GM20431 (cell line): Measurements from ENCODE around the gene ALKBH8.
"Not testable (repeated sequence)": the region's sequence is repeated elsewhere in the genome, so short reads cannot be mapped to it uniquely, and the experiment has no call there.

Source experiments
- in situ Hi-C: fragments of 300-500 bp; cut with MseI, MboI; formaldehyde crosslinking; loops from one replicate; pipeline ENCODE4 v1.15.0; 2020; ENCODE audit warnings: low sequenced_read_pairs; ENCODE audit not compliant: unreplicated experiment

Gene ALKBH8

DNA sequence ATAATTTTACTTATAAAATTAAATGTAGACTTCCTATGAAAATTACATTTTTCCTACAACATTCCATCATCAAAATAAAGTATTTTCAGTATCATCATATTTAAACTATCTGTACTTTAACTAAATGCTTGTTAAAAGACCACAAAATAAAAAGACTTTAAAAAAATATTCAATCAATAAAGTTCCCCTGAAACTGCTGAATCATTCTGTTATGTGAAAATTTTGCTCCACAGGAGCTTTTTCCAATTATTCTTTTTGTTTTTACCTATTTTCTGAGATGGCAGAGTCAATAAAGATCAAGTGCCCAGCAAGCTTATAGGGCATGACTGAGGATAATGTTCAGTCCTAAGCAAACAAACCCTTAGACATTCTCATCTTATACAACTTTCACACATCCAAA lies 27.3 kb downstream of the ALKBH8 start:
- in situ Hi-C loops, result no loop called here

DNA sequence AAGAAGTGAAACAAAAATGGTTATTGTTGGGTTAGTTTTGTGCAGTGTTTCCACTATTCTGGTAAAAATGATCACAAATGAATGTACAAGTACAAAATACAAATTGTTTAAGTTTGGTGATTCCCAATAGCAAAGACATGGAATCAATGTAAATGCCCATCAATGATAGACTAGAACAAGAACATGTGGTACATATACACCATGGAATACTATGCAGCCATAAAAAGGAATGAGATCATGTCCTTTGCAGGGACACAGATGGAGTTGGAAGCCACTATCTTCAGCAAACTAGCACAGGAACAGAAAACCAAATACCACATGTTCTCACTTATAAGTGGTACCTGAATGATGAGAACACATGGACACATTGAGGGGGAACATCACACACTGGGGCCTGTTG lies 28.4 kb downstream of the ALKBH8 start:
- in situ Hi-C loops, result not testable (repeated sequence)

DNA sequence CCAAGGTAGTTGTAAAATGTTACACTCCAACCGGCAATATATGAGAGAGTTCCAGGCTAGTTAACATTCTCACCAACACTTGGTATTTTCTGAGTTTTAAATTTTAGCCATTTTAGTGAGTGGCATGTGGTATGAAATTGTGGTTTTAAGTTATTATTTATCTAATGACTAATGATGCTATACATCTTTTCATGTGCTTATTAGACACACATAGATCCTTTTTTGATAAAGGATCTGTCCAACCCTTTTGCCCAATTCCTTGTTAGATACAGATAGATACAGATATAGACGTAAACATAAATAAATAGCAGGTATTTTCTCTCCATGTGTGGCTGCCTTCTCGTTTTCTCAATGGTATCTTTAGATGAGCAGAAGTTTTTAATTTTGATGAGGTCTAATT lies 39.3 kb downstream of the ALKBH8 start:
- in situ Hi-C loops, result no loop called here

DNA sequence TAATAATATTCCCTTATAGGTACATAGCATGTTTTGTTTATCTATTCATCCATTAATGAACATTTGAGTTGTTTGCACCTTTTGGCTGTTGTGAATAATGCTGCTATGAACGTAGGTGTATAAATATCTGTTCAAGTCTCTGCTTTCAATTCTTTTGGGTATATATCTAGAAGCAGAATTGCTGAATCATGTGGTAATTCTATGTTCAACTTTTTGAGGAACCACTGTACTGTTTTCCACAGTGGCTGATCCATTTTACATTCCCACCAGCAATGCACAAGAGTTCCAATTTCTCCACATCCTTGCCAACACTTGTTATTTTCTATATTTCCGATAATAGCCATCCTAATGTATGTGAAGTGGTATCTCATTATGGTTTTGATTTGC lies 56.7 kb downstream of the ALKBH8 start:
- in situ Hi-C loops, result no loop called here

DNA sequence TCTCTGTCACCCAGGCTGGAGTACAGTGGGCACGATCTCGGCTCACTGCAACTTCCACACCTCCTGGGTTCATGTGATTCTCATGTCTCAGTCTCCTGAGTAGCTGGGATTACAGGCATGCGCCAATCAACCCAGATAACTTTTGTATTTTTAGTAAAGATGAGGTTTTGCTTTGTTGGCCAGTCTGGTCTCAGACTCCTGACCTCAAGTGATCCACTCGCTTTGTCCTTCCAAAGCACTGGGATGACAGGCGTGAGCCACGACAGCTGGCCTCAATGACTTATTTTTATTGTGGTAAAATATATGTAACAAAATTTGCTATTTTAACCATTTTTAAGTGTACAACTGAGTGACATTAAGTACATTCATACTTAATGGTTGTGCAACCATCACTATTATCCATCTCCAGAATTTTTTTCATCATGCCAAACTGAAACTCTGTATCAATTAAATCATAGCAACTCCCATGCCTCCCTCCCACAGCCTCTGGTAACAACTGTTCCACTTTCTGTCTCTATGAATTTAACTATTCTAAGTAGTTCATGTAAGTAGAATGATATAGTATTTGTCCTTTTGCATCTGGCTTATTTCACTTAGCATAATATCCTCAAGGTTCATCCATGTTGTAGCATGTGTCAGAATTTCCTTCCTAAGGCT lies 57.2 kb downstream of the ALKBH8 start:
- in situ Hi-C loops, result no loop called here

DNA sequence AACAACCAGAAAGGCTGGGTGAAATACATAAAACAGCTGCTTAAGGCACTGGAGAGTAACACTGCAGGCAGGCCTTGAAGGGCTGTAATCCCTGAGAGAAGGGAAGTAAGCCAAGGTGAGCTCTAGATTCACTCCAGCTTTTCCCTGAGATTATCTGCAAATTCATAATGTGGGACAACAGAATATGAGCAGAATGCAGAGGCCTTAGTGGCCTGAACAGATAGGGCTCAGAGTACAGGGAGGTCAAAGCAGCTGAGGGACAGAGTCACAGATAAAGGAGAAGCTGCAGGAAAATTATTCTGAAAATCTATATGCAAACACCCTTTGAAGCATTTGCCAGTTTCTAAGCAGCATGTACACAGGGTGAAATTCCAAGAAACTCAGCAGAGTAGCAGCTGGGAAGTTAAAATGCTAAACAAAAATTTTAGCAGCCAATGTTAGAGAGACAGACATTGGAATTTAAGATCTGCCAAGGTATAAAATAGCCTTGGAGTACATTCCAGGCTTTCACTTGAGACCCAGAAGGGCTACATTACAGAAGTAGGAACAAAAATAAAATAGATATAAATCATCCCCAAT lies 59.8 kb downstream of the ALKBH8 start:
- in situ Hi-C loops, result no loop called here

DNA sequence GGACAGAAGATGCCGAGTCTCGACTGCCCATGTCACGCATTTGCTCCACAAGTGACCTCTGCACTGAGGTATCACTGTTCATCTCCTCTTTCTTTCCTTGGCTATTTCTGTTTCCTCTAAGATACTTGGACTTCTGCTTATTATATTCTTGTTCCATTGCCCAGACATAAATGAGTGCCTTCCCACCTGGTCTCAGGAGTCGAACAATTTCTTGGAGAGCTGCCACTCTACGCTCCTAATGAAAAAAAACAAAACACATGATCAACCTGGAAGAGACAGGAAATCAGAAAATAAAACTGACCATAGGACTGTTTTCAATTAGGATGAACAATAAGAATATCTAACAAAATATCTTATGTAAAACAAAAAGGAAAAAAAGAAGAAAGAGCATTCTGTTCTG lies 60.6 kb downstream of the ALKBH8 start:
- in situ Hi-C loops, result no loop called here

DNA sequence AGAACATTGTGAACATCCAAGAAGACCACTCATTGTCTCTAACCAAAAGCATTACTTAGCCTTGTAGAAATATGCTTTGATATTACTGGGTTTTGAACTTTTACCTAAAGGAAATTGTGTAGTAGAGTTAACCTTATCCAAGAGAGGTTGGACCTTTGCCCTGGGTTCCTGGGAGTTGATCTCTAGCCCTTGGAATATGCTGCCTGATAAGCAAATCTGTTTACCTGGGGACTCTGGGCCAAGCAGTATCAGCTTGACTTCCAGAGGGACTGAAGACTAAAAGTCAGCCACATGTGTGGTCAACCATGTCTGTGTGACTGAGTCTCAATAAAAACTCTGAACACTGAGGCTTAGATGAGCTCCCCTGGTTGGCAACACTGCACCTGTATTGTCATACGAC lies 63.8 kb downstream of the ALKBH8 start:
- in situ Hi-C loops, result no loop called here

DNA sequence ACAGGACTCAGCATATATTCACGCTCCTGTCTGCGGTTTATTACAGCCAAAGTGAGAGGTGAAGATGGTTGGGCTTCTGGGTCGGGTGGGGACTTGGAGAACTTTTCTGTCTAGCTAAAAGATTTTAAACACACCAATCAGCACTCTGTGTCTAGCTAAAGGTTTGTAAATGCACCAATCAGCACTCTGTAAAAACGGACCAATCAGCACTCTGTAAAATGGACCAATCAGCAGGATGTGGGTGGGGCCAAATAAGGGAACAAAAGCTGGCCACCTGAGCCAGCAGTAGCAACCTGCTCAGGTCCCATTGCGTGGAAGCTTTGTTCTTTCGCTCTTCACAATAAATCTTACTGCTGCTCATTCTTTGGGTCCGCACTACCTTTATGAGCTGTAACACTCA lies 68.2 kb downstream of the ALKBH8 start:
- in situ Hi-C loops, result not testable (repeated sequence)

DNA sequence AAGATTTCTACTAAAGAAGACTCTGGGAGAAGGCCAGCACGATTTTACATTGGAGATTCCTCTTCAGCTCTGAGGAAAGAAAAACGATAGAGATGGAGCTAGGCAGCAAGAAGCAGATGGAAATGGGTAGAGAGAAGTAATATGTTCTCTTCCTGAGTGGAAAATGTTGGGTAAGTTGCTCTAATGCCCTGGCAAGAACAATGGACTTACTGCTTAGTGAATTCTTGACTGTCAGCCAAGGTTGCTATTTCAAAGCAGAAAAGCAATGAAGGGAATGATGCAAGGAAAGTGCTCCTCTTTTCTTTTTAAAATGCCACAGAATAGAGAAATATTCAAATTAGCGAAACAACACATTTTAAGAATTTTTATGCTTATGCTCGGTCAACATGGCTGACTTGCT lies 69.5 kb downstream of the ALKBH8 start:
- in situ Hi-C loops, result no loop called here

DNA sequence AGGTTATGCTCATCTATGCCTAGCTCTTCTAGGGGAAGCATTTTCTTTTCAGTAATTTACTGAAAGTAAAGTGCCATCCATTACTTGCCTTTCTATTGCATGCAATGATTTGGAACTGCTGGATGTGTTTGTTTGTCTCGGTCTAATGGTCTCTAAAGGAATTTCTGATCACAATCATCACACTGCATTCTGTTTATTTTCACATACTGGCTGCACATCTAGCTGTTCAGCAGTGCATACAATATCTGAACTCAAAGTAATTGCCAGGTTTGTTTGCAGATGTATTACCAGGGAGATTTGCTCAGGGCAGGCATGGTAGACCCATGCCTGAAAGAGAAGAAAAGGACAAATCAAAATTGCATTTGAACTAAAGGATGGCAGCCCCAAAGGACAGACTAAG lies 71.5 kb downstream of the ALKBH8 start:
- in situ Hi-C loops, result no loop called here

DNA sequence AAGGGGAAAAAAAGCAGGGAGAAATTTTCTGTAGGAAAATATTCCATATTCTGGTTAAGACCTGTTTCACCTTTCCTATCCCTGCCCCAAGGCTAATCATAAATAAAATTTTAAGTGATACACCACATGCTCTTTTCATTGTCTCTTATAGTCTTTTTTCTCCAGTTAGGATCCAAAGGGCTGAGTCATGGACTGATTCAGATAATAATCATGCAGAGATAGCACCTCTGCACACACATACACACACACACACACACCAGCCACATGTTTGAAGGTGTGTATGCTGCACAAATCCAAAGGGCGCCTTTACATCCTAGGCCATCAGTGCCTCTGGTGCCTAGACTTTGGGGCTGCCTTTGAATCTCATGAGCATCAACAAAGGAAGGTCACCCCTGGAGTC lies 72.4 kb downstream of the ALKBH8 start:
- in situ Hi-C loops, result no loop called here

DNA sequence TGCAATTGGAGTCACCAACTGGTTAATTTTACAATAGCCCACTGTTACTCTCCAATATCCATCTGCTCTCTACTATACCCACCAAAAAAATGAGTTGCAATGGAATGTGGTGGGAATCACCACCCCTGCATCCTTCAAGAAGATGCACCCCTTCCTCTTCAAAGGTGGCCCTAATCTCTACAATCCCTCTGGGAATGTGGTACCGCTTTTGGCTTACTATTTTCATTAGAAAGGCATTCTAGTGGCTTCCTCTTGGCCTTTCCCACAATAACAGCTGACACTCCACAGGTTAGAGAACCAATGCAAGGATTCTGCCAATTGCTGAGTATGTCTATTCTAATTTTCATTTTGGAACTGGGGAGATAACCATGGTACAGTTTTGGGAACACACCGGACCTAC lies 74.7 kb downstream of the ALKBH8 start:
- in situ Hi-C loops, result no loop called here

DNA sequence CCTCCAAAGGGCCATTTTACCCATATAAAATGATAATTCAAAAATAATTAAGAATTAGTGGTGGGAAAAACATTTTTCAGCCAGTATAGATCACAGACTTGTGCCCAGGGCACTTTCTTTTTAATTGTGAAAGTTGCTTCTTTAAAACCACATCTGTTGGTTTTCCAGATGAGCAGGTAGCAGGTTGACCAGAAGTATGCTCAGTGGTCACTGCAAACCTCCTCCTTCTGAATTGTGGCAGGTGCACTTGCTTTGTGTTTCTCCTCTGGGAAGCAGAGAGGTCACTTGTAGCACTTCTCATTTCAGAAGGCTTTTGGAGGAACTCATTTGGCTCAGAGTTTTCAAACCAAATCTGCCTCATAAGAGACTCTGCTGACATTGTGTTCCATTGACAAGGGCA lies 83.3 kb downstream of the ALKBH8 start:
- in situ Hi-C loops, result no loop called here

DNA sequence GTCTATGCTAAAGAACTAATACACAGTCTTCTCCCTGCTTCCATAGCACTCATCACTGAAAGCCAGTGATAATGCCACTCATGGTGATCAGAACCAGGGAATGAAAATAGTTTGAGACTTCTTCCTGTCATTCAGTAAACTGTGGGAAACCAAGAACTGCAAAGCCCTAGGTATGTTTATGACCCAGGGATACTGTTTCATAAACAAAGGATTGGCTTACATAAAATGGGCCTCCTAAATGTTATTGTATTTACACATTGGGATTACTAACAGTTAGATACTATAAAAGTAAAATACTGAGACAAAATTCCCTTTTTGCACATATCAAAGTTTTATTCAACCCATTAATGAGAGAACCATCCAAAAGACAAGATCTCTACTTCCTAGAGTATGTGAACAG lies 86.6 kb downstream of the ALKBH8 start:
- in situ Hi-C loops, result no loop called here

DNA sequence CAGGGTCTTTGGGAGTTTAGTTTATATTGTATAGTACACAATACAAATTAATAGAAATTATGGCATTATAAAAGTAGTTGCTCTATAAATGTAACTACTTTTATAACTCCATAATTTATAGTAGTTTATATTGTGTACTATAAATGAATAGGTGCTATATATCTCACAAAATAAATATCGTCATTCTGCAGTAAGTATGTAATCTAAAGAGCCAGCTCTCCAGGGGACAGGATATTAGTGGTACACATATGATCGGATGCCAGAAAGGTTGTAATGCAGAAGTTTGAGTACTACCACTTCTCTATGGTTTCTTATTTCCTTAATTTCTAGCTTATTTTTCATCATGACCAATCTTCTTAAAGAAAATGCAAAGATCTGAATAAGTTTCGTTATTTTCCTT lies 87.7 kb downstream of the ALKBH8 start:
- in situ Hi-C loops, result no loop called here

DNA sequence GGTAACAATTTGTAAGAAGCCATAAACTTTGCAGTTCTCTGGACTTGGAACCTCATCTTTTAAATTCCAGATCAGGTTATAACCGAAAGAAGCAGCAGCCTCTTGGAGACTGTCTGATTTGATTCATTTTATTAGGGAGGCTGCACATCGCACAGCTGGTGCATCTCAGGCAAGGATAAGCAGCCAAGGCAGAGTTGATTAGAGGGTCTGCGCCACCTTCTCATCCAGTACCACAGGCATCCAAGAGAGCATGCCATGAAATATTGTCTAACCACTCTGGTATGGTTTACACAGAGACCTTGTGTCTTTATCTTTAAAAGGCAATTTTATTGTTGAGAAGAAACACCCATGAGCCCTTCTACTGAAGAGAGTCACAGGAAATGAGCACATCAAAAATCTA lies 91.7 kb downstream of the ALKBH8 start:
- in situ Hi-C loops, result no loop called here

DNA sequence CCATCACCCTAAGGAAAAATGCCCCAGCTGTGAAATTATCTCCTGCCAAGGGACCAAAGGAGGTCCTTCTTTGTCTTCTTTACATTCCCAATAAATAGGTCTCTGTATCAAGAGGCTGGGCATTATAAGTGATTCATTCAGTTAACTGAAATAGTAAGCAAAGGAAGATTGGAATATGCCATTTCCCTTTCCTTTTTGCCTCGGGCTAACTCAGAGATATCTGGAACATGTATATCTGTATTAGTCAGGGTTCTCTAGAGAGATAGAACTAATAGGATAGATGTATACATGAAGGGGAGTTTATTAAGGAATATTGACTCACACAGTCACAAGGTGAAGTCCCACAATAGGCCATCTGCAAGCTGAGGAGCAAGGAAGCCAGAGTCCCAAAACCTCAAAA lies 92.6 kb downstream of the ALKBH8 start:
- in situ Hi-C loops, result no loop called here

DNA sequence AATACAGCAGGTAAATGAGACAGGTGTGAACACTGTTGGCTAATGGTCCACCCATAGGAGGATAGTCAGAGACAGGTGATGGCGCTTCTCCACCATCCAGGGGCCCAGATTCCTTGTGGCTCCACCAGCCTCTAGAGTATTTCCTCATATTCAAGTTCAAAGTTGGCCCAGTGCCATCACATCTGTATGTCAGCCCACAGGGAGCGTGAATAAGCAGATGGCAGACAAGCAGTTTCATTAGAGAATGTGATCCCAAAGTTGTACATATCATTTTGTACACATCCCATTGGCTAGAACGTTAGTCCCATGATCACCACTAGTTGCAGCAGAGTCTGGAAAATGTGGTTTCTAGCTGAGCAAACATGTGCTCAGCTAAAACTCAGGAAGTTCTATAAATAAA lies 96.9 kb downstream of the ALKBH8 start:
- in situ Hi-C loops, result no loop called here

DNA sequence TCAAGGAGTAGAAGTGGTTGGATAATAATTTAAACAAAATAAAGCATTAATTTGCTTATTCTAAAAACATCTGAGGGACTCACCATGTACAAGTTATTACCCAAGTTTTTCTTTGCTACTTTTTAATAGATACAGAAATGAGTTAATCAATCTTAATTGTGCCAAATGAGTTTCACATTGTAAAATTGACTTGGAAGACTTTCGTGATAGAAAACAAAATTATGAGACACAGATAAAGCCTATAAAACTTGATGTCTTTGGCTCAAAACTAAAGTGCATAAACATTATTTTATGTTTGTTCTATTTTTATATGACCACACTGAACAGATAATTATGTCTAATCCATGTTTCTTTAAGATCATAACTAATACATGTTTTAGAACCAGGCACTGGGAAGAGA lies 97.8 kb downstream of the ALKBH8 start:
- in situ Hi-C loops, result no loop called here

DNA sequence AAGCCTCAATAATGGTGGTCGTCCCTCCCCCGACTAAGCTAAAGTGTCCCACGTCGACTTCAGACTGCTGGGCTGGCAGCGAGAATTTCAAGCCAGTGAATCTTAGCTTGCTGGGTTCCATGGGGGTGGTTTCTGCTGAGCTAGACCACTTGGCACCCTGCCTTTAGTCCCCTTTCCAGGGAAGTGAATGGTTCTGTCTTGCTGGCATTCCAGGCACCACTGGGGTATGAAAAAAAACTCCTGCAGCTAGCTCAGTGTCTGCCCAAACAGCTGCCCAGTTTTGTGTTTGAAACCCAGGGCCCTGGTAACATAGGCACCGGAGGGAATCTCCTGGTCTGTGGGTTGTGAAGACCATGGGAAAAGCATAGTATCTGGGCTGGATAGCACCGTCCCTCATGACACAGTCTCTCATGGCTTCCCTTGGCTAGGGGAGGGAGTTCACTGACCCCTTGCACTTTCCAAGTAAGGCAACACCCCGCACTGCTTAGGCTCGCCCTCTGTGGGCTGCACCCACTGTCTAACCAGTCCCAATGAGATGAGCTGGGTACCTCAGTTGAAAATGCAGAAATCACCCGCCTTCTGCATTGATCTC lies 99.2 kb downstream of the ALKBH8 start:
- in situ Hi-C loops, result not testable (repeated sequence)
